Measurements from ENCODE around the gene ZBTB7C. TPM values are rescaled to one million over a fixed set of nuclear protein-coding genes. Genes with fewer than 3 reads are reported as not detected.

Gene ZBTB7C
- total RNA-seq, 1 experiment from 2014 or later = 0.33 TPM

- H4K8ac ChIP-seq (replicated peaks; ENCODE audit: insufficient read length, low read depth, low read length) = no peak overlapping the region
- no peak overlapping the region for H2BK120ac ChIP-seq (ENCODE audit: low read depth, low read length, poor library complexity, severe bottlenecking)
- no peaks in the 10 kb centered on the region for H3K79me1 ChIP-seq (ENCODE audit: insufficient read depth, low read depth, low read length, poor library complexity, severe bottlenecking)
- H3K4me3 Mint-ChIP-seq = no peak overlapping the region
- H3K23ac ChIP-seq (ENCODE audit: insufficient read length, low read depth, low read length) = no peak overlapping the region
- no peak for DNase-seq
- peaks cover 73% of the 10 kb centered on the region for H3K27me3 Mint-ChIP-seq (ENCODE audit: low read depth)
- peaks cover 27% of the 10 kb centered on the region for H3K27me3 ChIP-seq (ENCODE audit: insufficient read depth, low read length)
- H3K36me3 Mint-ChIP-seq (ENCODE audit: insufficient read depth in 1 of 3, low read depth in 3 of 3) = no peaks in the 10 kb centered on the region; a peak in 1 of 7 replicates
- H3K27ac Mint-ChIP-seq = no peak overlapping the region
- no peaks in the 10 kb centered on the region for H3K9me3 ChIP-seq (ENCODE audit: control insufficient read depth, low read depth, low read length)
- H2BK5ac ChIP-seq (ENCODE audit: insufficient read length, low read length) = no peak overlapping the region
- no peak overlapping the region for H3K4me2 ChIP-seq (ENCODE audit: insufficient read depth, insufficient read length, low read length)
- H3K79me2 ChIP-seq (ENCODE audit: insufficient read depth, low read length) = no peaks in the 10 kb centered on the region
- H3K56ac ChIP-seq (ENCODE audit: insufficient read length, low read depth, low read length) = no peak overlapping the region
- H4K5ac ChIP-seq (ENCODE audit: insufficient read length, low read depth, low read length) = no peak overlapping the region
- H2BK15ac ChIP-seq (ENCODE audit: low read depth, low read length) = no peak overlapping the region
- H3K4me1 ChIP-seq (ENCODE audit: insufficient read depth, low read length) = no peaks in the 10 kb centered on the region
- TF ChIP-seq CTCF (conservative IDR thresholded peaks at IDR 0.05) = no peak
- no peaks in the 10 kb centered on the region for H4K20me1 ChIP-seq (ENCODE audit: control insufficient read depth, insufficient read depth, insufficient read length)
- no peak overlapping the region for H4K91ac ChIP-seq (ENCODE audit: insufficient read length, low read depth, low read length)
- H3K18ac ChIP-seq (ENCODE audit: insufficient read length, low read depth, low read length) = no peak overlapping the region
- peaks cover 22 to 36% of the 10 kb centered on the region in 2 experiments for H3K4me1 Mint-ChIP-seq
- no peak overlapping the region for H3K14ac ChIP-seq (ENCODE audit: insufficient read depth, low read length)
- no peak overlapping the region for H3K27ac ChIP-seq (ENCODE audit: insufficient read length, low read depth, low read length)
- no peak overlapping the region for H2AFZ ChIP-seq (ENCODE audit: low read length)
- H2BK12ac ChIP-seq (ENCODE audit: insufficient read length, low read depth, low read length) = no peak overlapping the region
- peaks cover 16% of the 10 kb centered on the region for H3K23me2 ChIP-seq (ENCODE audit: insufficient read length, low read depth, low read length, poor library complexity, severe bottlenecking)
- no peak overlapping the region for H2AK5ac ChIP-seq (ENCODE audit: insufficient read length, low read length)
- H3T11ph ChIP-seq (ENCODE audit: low read length) = no peak overlapping the region
- H3K9ac ChIP-seq (ENCODE audit: extremely low read depth, insufficient read length, low read length) = no peak overlapping the region
- H3K9me3 Mint-ChIP-seq = 0 out of 5 replicates have a peak, but pooled peaks cover 0 to 2% of the 10 kb centered on the region in 2 experiments
- H2BK20ac ChIP-seq (ENCODE audit: low read depth, low read length, poor library complexity, severe bottlenecking) = no peak overlapping the region
- no CpG with 5 or more reads among the region's 6 CpGs for WGBS (ENCODE audit: extremely low coverage, insufficient read length, low lambda C conversion rate)
- no peak overlapping the region for H3K4ac ChIP-seq (ENCODE audit: low read depth, low read length)
Measured at GRCh38 chr18:48405978-48406377, 3.2 kb downstream of the ZBTB7C start.

Measured in H9 (cell line).